Mononuclear cell (primary cell): ENCODE results near the gene CTIF. TPM values are rescaled to one million over a fixed set of nuclear protein-coding genes. Genes with fewer than 3 reads are reported as not detected.

Source experiments
- H3K27me3 ChIP-seq: 2 replicates; pipeline ENCODE4 v1.6.0; 2011; ENCODE audit warnings: low read length, control low read depth; ENCODE audit not compliant: insufficient read depth
- H3K4me1 ChIP-seq: 2 replicates; pipeline ENCODE4 v1.5.1; 2011; ENCODE audit warnings: mild to moderate bottlenecking, low read length, control low read depth; ENCODE audit not compliant: insufficient read depth
- H3K4me3 ChIP-seq: 2 replicates; pipeline ENCODE4 v1.5.1; 2011; ENCODE audit warnings: mild to moderate bottlenecking, low read length, moderate library complexity
- H3K9me3 ChIP-seq: 2 replicates; pipeline ENCODE4 v1.5.1; 2011; ENCODE audit warnings: low read depth, mild to moderate bottlenecking, control low read depth, low read length
- total RNA-seq: library from RNA; depleted of rRNA; stranded (reverse); fragments of >200 nt; gene quantifications from one replicate; pipeline ENCODE4 v1.2.3, GENCODE V29; 2012

CTIF gene
- total RNA-seq, 1 donor, result 2.7 TPM

- H3K4me3 ChIP-seq, result no peak overlapping the region
- H3K9me3 ChIP-seq, result no peaks in the 10 kb centered on the region
These were observed 188.8 kb downstream of the CTIF start for GRCh38 chr18:48727681-48728080.

DNA sequence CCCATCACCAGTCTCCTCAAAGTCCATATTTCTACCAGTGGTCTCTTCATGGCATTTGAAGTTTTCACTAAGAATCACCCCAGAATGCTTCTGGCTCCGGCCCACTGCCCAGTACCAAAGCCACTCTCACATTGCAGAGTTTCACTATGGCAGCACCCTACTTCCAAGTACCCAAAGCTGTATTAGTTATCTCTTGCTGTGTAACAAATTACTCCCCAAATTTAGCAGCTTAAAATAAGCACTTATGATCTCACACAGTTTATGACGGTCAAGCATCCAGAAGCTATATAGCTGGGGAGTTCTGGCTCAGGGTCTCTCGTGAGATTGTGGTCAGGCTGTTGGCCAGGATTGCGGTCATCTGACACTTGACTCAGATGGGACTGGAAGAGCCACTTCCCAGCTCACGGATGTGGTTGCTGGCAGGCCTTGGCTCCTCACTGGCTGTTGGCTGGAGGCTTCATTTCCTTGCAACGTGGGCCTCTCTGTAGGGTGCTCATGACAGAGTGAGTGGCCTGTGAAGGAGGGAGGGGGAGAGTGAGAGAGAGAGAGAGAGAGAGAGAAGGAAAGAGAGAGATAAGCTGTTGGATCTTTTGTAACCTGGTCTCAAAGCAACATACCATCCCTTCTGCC lies 189.5 kb downstream of the CTIF start:
- Histone ChIP-seq H3K9me3 (no peaks in the 10 kb centered on the region), H3K4me3 (no peak overlapping the region), H3K27me3 (no peaks in the 10 kb centered on the region), H3K4me1 (peaks cover 10% of the 10 kb centered on the region)

More at GRCh38 chr18:48727681-48728080, 188.8 kb downstream of the CTIF start:
- Histone ChIP-seq H3K4me1 (peaks cover 10% of the 10 kb centered on the region), H3K27me3 (no peaks in the 10 kb centered on the region)

- Histone ChIP-seq H3K4me3 (no peak overlapping the region), H3K27me3 (no peaks in the 10 kb centered on the region), H3K9me3 (no peaks in the 10 kb centered on the region), H3K4me1 (peaks cover 10% of the 10 kb centered on the region)
These were observed 190.6 kb downstream of the CTIF start for GRCh38 chr18:48729404-48729803.

DNA sequence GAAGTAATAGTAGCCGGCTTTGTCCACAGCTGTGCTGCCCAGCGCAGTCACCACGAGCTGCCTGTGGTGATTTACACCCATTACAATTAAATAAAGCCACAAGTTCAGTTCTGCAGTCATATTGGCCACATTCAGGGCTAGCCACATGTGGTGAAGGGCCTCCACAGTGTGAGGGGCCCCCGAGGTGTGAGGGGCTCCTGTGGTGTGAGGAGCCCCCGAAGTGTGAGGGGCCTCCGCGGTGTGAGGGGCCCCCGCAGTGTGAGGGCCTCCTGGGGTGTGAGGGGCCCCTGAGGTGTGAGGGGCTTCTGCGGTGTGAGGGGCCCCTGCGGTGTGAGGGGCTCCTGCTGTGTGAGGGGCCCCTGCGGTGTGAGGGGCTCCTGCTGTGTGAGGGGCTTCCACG lies 191.2 kb downstream of the CTIF start:
- H3K9me3 ChIP-seq, result no peaks in the 10 kb centered on the region
- H3K4me3 ChIP-seq, result no peak overlapping the region
- H3K27me3 ChIP-seq, result no peaks in the 10 kb centered on the region
- H3K4me1 ChIP-seq, result peaks cover 10% of the 10 kb centered on the region

- Histone ChIP-seq H3K4me3 (no peak overlapping the region), H3K27me3 (no peaks in the 10 kb centered on the region), H3K9me3 (no peaks in the 10 kb centered on the region), H3K4me1 (no peaks in the 10 kb centered on the region)
These were observed 194.1 kb downstream of the CTIF start for GRCh38 chr18:48732767-48733424.

DNA sequence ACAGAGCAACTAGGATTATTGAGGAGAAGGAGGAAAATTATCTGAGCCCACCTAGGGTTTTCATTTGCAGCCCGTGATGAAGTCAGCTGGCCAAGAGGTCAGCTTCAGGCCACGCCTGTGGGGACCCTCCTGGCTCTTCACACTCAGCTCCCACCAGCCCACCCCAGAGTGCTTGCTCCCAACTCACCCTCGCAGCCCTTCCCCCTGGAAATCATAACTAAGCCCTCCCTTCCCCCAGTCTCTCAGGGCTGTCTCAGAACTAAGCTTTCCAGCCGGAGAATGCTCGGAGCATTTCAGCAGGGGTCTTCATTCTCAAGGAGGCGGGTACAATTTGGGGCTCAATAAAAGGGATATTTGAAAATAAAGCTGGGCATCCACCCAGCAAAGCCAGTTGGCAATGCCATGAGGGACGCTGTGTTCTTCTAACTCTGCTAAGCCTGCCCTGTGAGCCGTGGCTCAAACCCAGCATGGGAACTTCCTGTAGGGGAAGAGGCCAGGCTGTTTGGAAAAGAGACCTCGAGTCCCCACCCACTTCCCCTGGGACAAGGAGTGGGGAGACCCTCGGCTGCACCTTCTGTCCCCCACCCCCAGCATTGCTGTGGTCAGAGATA lies 194.9 kb downstream of the CTIF start:
- no peaks in the 10 kb centered on the region for H3K9me3 ChIP-seq
- H3K4me3 ChIP-seq, result no peak overlapping the region
- no peaks in the 10 kb centered on the region for H3K4me1 ChIP-seq
- no peaks in the 10 kb centered on the region for H3K27me3 ChIP-seq

GRCh38 chr18:48734460-48734859 lies 195.6 kb downstream of the CTIF start:
- Histone ChIP-seq H3K9me3 (no peaks in the 10 kb centered on the region), H3K4me3 (no peak overlapping the region), H3K27me3 (no peaks in the 10 kb centered on the region), H3K4me1 (no peaks in the 10 kb centered on the region)

DNA sequence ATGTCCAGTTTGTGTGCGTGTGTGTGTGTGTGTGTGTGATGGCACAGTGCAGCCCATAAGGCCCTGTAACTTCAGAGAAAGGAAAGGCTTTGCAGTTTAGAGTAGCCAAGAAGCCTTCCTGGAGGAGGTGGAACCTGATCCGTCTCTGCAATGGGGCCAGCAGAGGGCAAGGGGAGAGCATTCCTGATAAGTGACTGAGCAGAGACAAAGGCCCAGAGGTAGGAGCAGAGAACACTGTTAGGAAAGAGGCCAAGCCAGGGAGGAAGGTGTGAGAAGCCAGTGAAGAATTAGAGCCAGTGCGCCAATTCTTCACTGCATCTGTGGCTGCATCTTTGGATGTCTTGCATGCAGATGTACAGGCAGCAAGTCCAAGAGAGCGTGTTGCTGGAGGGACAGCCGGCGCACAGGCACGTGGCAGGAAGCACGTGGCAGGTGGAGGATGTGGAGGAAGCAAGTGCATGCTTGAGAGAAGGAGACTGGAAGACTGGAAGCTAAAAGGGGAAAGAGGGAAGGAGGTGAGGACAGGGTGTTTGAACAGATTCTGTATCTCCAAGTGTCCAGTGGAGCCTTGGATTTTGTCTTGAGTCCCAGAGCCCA lies 196.3 kb downstream of the CTIF start:
- Histone ChIP-seq H3K4me3 (no peak overlapping the region), H3K9me3 (no peaks in the 10 kb centered on the region), H3K27me3 (no peaks in the 10 kb centered on the region), H3K4me1 (no peaks in the 10 kb centered on the region)

DNA sequence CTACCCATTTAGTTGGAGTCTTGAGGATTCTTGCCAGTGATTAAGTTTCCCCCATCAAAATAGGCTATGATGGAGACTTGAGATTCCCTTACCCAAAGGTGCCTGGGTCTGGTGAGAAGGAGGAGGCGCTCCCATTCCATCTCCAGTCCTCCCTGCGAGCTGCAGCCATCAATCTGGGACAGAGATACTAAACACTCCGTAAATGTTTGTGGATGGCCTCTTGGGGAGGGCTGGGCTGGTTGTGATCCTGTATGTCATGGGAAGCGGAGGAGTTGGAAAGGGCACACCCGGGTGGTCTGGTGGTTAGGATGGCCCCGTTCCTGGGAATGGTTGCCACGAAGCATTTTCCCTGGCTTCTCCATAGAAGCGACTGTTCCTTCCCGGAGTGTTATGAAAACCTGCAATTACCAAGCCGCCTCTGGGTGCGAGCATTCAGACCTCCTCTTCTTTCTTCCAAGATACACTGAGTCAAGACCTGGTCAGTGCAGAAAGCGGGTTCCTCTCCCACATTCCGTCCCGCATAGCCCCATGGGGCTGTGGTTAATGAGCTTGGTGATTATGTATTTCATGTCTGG lies 196.9 kb downstream of the CTIF start:
- Histone ChIP-seq H3K9me3 (no peaks in the 10 kb centered on the region), H3K4me1 (no peaks in the 10 kb centered on the region), H3K4me3 (no peak overlapping the region), H3K27me3 (no peaks in the 10 kb centered on the region)

- no peaks in the 10 kb centered on the region for H3K9me3 ChIP-seq
- H3K4me3 ChIP-seq, result no peak overlapping the region
- no peaks in the 10 kb centered on the region for H3K27me3 ChIP-seq
- no peaks in the 10 kb centered on the region for H3K4me1 ChIP-seq
These were observed 197.8 kb downstream of the CTIF start for GRCh38 chr18:48736321-48737260.

GRCh38 chr18:48739266-48740067 lies 200.6 kb downstream of the CTIF start:
- H3K4me1 ChIP-seq, result peaks cover 26% of the 10 kb centered on the region
- no peaks in the 10 kb centered on the region for H3K27me3 ChIP-seq
- H3K4me3 ChIP-seq, result no peak overlapping the region
- H3K9me3 ChIP-seq, result no peaks in the 10 kb centered on the region

GRCh38 chr18:48740068-48740440 lies 201.2 kb downstream of the CTIF start:
- H3K9me3 ChIP-seq, result no peaks in the 10 kb centered on the region
- H3K4me1 ChIP-seq, result peaks cover 32% of the 10 kb centered on the region
- no peaks in the 10 kb centered on the region for H3K27me3 ChIP-seq
- no peak overlapping the region for H3K4me3 ChIP-seq

GRCh38 chr18:48740851-48741485 lies 202.1 kb downstream of the CTIF start:
- H3K4me1 ChIP-seq, result peaks cover 37% of the 10 kb centered on the region
- H3K9me3 ChIP-seq, result no peaks in the 10 kb centered on the region
- no peaks in the 10 kb centered on the region for H3K27me3 ChIP-seq
- H3K4me3 ChIP-seq, result no peak overlapping the region
